HepG2 (cell line): Measurements from ENCODE around the gene SLBP.
"Not testable (repeated sequence)": the region's sequence is repeated elsewhere in the genome, so short reads cannot be mapped to it uniquely, and the experiment has no call there.

Source experiments
- CTCF ChIP-seq: sonication (generic); formaldehyde crosslinking; IDR thresholded peaks from 2 replicates; pipeline ENCODE4 v1.5.0; 2020; ENCODE audit warnings: mild to moderate bottlenecking, missing genetic modification reagents, moderate library complexity
- POLR2A ChIP-seq, 2 experiments: IDR thresholded peaks; 2 replicates each; pipeline ENCODE4 v1.6.1; 2011; ENCODE audit warnings: low read depth in 2 of 2, low read length in 2 of 2, mild to moderate bottlenecking in 1 of 2, moderate library complexity in 1 of 2; ENCODE audit not compliant: insufficient read depth in 1 of 2
- POLR2G ChIP-seq: fragments of 200-400 bp; formaldehyde crosslinking; IDR thresholded peaks from 2 replicates; pipeline ENCODE4 v1.6.1; 2018; ENCODE audit warnings: mild to moderate bottlenecking, low read depth, low read length, moderate library complexity

- not testable (repeated sequence) for TF ChIP-seq POLR2G; CTCF (CRISPR knock-in tag); POLR2A (IDR thresholded peaks at IDR 0.05; ENCODE audit: insufficient read depth in 1 of 2, low read depth in 2 of 2, low read length in 2 of 2)
Observed at GRCh38 chr4:1701671-1702070, 10.4 kb downstream of the SLBP start.
